Right ventricle myocardium superior (tissue), 1 donor: ENCODE measurements around the gene ACTC1. TPM values are rescaled to one million over a fixed set of nuclear protein-coding genes. Genes with fewer than 3 reads are reported as not detected.

Experiments used
- ATAC-seq: fragments of 200-7000 bp; cut with Tn5 transposase; one replicate; pipeline ENCODE4 v1.9.1; 2020; ENCODE audit warnings: mild to moderate bottlenecking; ENCODE audit not compliant: poor library complexity
- DNase-seq: peaks from one replicate; pipeline ENCODE4 v3.0.0-alpha.2; 2020
- intact Hi-C: fragments of 100-400 bp; cut with DNase I; formaldehyde crosslinking; loops from one replicate; pipeline ENCODE4 v1.11.2; 2022
- total RNA-seq: library from RNA; stranded (reverse); fragmentation: NEBNext Ultra II Directional; extraction: Animal tissue kit (Norgen Biotek cat#: 25700); gene quantifications from one replicate; pipeline ENCODE4 v1.2.1, GENCODE V29; 2021
- donor health status: DM: no; HTN: yes; CAD: no; lungs with severe emphysema.

ACTC1 gene
- total RNA-seq, 1 donor from 2014 or later, result 12,822 TPM

- DNase-seq, result no peak
- intact Hi-C loops, result no loop called here
- ATAC-seq, result no peak
Observed at GRCh38 chr15:34773013-34773412, 22.3 kb downstream of the ACTC1 start.

- intact Hi-C loops, result no loop called here
- DNase-seq (no peak), ATAC-seq (no peak)
Observed at GRCh38 chr15:34772312-34772711, 23.0 kb downstream of the ACTC1 start.

GRCh38 chr15:34769711-34770110 is 25.6 kb downstream of the ACTC1 start:
- intact Hi-C loops, result no loop called here
- no peak for ATAC-seq
- DNase-seq, result no peak

- DNase-seq (no peak), ATAC-seq (no peak)
- intact Hi-C loops, result no loop called here
Observed at GRCh38 chr15:34768530-34768929, 26.8 kb downstream of the ACTC1 start.

DNA sequence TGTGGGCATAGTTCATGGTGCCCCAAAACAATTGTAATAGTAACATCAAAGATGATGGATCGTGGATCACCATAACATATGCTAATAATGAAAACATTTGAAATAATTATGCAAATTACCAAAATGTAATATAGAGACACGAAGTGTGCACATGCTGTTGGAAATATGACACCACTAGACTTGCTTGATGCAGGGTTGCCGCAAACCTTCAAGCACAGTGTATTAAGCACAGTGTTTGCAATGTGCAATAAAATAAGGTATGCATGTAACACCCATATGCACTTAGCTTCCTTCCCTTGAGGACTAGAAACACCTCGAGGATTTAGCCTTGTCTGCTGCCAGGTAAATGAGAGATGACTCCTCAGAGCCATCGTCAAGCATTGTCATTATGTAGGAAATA is 29.6 kb downstream of the ACTC1 start:
- DNase-seq (no peak), ATAC-seq (no peak)
- intact Hi-C loops, result no loop called here

DNA sequence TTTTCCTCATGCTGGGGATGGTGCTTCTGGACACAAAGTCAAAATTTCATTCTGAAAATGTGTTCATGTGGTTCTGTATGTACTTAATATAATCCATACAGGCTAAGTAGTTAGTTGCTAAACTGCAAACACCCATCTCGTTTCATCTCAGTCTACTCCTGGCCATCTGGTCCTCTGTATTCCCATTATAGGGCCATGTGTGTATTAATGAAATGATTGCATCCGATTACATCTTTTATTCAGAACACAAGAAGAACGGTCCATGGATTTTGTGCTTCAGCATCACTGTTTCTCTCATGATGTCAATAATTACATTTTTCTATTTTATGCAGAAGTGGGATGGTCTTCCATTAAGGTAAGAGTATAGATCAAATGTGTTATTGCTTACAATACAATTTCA is 34.4 kb downstream of the ACTC1 start:
- intact Hi-C loops, result no loop called here
- DNase-seq, result no peak
- ATAC-seq, result no peak

GRCh38 chr15:34759992-34760391 is 35.4 kb downstream of the ACTC1 start:
- intact Hi-C loops, result no loop called here
- no peak for ATAC-seq

GRCh38 chr15:34759347-34759746 is 36.0 kb downstream of the ACTC1 start:
- intact Hi-C loops, result no loop called here
- no peak for DNase-seq
- no peak for ATAC-seq

More at GRCh38 chr15:34759992-34760391, 35.4 kb downstream of the ACTC1 start:
- no peak for DNase-seq

DNA sequence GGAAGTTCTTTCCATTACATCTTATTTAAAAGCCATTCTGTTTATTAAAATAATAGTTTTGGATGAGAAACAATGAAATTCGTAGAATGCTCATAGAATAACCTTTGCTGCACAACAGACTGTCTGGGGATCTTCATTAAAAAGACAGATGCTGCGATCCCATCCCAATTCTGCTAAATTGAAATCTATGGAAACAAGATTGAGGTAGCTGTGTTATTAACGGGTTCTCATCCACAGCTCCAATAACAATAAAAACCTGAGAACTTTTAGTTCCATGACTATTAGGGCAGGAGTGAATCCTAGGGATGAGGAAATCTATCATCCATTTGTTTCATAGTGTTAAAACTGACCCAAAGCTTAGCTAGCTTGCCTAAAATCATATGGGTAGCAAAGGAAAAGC is 38.1 kb downstream of the ACTC1 start:
- no peak for ATAC-seq

DNA sequence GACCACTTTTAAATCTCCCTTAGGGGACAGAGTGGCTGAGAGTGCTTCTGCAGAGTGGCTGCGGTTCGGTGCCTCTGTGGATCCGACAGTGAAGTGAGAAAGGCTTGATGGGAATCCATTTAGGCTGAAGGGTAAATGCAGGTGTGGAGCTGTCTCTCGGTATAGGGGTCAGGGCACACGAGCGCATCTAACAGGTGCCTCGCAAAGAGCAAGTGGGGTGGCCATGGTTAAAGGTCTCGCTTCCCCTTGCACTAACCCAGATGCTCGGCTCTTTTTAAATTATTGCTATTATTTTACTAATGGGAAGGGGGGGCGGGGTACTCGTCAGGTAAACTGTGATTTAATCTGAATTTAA is 40.0 kb downstream of the ACTC1 start:
- ATAC-seq (no peak), DNase-seq (no peak)
- intact Hi-C loops, result no loop called here

More for the DNA sequence above, 38.1 kb downstream of the ACTC1 start:
- intact Hi-C loops, result no loop called here
- DNase-seq, result no peak

- DNase-seq (no peak), ATAC-seq (peak; percentile 41)
- intact Hi-C loops, result no loop called here
Observed at GRCh38 chr15:34754674-34755418, 40.5 kb downstream of the ACTC1 start, which contains the start of gene GJD2. TSS of gene GJD2 (minus strand) at chr15:34754998. CDS start at chr15:34754488, 510 bp downstream.

- no peak for ATAC-seq
- intact Hi-C loops, result no loop called here
- DNase-seq, result no peak
Observed at GRCh38 chr15:34754171-34754601, 41.2 kb downstream of the ACTC1 start.

GRCh38 chr15:34753236-34753894 is 42.0 kb downstream of the ACTC1 start:
- DNase-seq (no peak), ATAC-seq (peak; percentile 65)
- intact Hi-C loops, result no loop called here

DNA sequence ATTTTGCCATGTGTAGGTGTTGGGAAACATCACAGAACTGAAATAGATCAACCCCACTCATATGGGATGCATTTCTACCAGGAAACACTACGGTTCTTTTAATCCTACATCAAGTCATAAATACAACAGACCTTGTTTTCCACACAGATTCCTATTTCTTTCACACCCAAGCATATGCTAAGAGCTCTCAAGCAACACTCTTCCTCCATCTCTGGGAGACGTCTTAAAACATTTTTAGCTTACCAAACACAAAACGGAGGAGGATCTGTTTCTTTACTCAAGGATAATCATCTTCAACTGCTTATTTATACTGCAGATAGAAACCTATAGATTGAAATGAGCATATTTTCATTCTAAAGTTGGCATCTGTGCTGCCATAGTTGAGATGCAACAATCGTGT is 45.7 kb downstream of the ACTC1 start:
- intact Hi-C loops, result no loop called here
- no peak for ATAC-seq
- no peak for DNase-seq

Other genes with a start within 250 kb of the ACTC1 start
- gene GOLGA8B, start 211.9 kb downstream of the ACTC1 start, total RNA-seq, result 9.1 TPM
- gene GJD2, start 40.6 kb downstream of the ACTC1 start, total RNA-seq, result not detected
- 8.3 TPM for gene AQR, start 174.2 kb upstream of the ACTC1 start, total RNA-seq
- gene ZNF770, start 192.7 kb upstream of the ACTC1 start, total RNA-seq, result 41.8 TPM